ENCODE measurements around the gene ADRM1. TPM values are rescaled to one million over a fixed set of nuclear protein-coding genes. Genes with fewer than 3 reads are reported as not detected.
A peak's percentile ranks its signal among the peaks of the same experiment; 100 is the strongest.

ADRM1 gene
- total and polyA plus RNA-seq, 10 of the 15 experiments (the other 5 are each of a cell fraction or from before 2014, with no cell fraction given): 3.4 to 213 (median 95.9) TPM

GRCh38 chr20:62321521-62321948, 18.7 kb downstream of the ADRM1 start:
- POLR2A ChIA-PET: no interaction called here
- CTCF ChIA-PET: no interaction called here
- DNase-seq (ENCODE audit: low read depth, low spot score): no peak
- no peak for FAIRE-seq
- in situ Hi-C loops (cut with MboI): no loop called here
- Histone ChIP-seq H3K27me3 (replicated peaks in 1 of 2; ENCODE audit: control insufficient read depth in 2 of 2, insufficient read depth in 2 of 2, low read length in 1 of 2) (no peaks in the 10 kb centered on the region), H3K4me1 (ENCODE audit: control insufficient read depth, insufficient read depth, low read length) (no peaks in the 10 kb centered on the region), H2AFZ (ENCODE audit: control insufficient read depth, low read depth, low read length) (no peak overlapping the region), H3K9ac (ENCODE audit: control insufficient read depth, insufficient read depth, low read length) (no peak overlapping the region), H3K4me2 (ENCODE audit: control insufficient read depth, insufficient read depth) (no peak overlapping the region), H3K4me3 (no peak overlapping the region), H3K27ac (ENCODE audit: control insufficient read depth, insufficient read depth) (no peak overlapping the region), H3K36me3 (ENCODE audit: control insufficient read depth in 2 of 2, insufficient read depth in 2 of 2, low read length in 1 of 2) (no peaks in the 10 kb centered on the region), H3K9me3 (replicated peaks; ENCODE audit: control insufficient read depth, insufficient read depth, low read length) (no peaks in the 10 kb centered on the region; the same call in 2 of the 3 replicates), H3K79me2 (ENCODE audit: control insufficient read depth, insufficient read depth, low read length) (no peaks in the 10 kb centered on the region), H4K20me1 (ENCODE audit: control insufficient read depth, insufficient read depth) (no peaks in the 10 kb centered on the region)
- RAD21 ChIA-PET (ENCODE audit: unreplicated experiment): no interaction called here
- no TSS peak for BruUV-seq (replicated peaks)
- ATAC-seq: peak; percentile 65
- SMC1A ChIA-PET (ENCODE audit: uncharacterized antibody, unreplicated experiment): no interaction called here
- WGBS (ENCODE audit: insufficient coverage, insufficient replicate concordance, low lambda C conversion rate, missing lambda C conversion rate): 88% methylated on average over 5 of the region's 7 CpGs
- intact Hi-C loops (cut with micrococcal nuclease; ENCODE audit: unreplicated experiment): no loop called here
- TF ChIP-seq MTA3 (IDR thresholded peaks at IDR 0.05; ENCODE audit: borderline replicate concordance, low read length): no peak
- TF ChIP-seq USF2 (IDR thresholded peaks at IDR 0.05; ENCODE audit: borderline replicate concordance, low read depth, low read length): no peak
- TF ChIP-seq SREBF1 (IDR thresholded peaks at IDR 0.05; ENCODE audit: low read length): no peak
- TF ChIP-seq IRF4 (IDR thresholded peaks at IDR 0.05; ENCODE audit: low read depth, low read length): no peak
- TF ChIP-seq CHD2 (IDR thresholded peaks at IDR 0.05; ENCODE audit: borderline replicate concordance, low read depth, low read length): no peak
- no peak for TF ChIP-seq BACH1 (IDR thresholded peaks at IDR 0.05; ENCODE audit: borderline replicate concordance)
- no peak for TF ChIP-seq RELA (IDR thresholded peaks at IDR 0.05; ENCODE audit: borderline replicate concordance, partially characterized antibody)
- TF ChIP-seq SMC3 (IDR thresholded peaks at IDR 0.05; ENCODE audit: borderline replicate concordance, low read length): no peak
- no peak for TF ChIP-seq BCL11A (IDR thresholded peaks at IDR 0.05; ENCODE audit: low read depth, low read length)
- TF ChIP-seq SMAD5 (IDR thresholded peaks at IDR 0.05; ENCODE audit: low read depth): no peak
- no peak for TF ChIP-seq CUX1 (IDR thresholded peaks at IDR 0.05; ENCODE audit: insufficient replicate concordance, low read depth, low read length)
- TF ChIP-seq, protein P1, sequence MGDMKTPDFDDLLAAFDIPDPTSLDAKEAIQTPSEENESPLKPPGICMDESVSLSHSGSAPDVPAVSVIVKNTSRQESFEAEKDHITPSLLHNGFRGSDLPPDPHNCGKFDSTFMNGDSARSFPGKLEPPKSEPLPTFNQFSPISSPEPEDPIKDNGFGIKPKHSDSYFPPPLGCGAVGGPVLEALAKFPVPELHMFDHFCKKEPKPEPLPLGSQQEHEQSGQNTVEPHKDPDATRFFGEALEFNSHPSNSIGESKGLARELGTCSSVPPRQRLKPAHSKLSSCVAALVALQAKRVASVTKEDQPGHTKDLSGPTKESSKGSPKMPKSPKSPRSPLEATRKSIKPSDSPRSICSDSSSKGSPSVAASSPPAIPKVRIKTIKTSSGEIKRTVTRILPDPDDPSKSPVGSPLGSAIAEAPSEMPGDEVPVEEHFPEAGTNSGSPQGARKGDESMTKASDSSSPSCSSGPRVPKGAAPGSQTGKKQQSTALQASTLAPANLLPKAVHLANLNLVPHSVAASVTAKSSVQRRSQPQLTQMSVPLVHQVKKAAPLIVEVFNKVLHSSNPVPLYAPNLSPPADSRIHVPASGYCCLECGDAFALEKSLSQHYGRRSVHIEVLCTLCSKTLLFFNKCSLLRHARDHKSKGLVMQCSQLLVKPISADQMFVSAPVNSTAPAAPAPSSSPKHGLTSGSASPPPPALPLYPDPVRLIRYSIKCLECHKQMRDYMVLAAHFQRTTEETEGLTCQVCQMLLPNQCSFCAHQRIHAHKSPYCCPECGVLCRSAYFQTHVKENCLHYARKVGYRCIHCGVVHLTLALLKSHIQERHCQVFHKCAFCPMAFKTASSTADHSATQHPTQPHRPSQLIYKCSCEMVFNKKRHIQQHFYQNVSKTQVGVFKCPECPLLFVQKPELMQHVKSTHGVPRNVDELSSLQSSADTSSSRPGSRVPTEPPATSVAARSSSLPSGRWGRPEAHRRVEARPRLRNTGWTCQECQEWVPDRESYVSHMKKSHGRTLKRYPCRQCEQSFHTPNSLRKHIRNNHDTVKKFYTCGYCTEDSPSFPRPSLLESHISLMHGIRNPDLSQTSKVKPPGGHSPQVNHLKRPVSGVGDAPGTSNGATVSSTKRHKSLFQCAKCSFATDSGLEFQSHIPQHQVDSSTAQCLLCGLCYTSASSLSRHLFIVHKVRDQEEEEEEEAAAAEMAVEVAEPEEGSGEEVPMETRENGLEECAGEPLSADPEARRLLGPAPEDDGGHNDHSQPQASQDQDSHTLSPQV (IDR thresholded peaks at IDR 0.05): no peak
